Measurements from ENCODE around the gene LRMDA. TPM values are rescaled to one million over a fixed set of nuclear protein-coding genes. Genes with fewer than 3 reads are reported as not detected.

The LRMDA gene
- total RNA-seq, 2 experiments from 2014 or later = not detected

DNA sequence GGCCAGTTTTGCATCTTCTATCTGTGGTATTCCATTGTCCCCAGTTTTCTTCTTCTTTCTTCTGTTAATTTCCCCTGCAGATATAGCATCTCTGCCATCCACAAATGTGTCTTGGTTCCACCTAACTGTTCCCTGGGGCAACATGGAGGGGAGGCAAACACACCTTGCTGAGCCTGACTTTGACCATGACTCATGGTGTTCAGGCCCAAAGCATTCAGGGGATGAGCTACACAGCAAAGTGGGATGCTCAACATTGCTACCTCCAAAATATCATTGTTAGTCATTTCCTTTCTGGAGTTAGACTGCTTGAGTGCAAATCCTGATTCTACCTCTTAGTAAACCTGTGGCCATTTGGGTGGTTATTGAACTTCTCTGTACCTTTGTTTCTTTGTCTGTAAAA lies 542.7 kb downstream of the LRMDA start:
- H3K4me3 Mint-ChIP-seq = no peak overlapping the region
- POLR2A ChIA-PET = no interaction called here

DNA sequence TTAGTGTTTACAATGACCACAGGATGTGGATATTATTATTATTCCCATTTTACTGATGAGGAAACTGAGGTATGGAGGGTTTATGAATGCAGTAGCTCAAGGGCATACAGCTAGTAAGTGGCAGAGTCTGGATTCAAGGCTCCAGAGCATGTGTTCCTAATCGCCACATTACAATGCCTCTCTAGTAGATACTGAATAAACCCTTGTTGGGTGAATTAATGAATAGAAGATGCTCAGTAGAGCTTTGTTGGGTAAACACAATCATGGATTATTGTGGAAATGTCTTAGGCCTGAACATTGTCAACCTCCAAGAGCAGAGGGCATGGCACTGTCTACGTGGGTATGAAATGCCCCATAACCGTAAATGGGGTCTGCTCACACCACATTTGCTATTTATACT lies 545.3 kb downstream of the LRMDA start:
- intact Hi-C loops (cut with DNase I, micrococcal nuclease) = no loop called here
- Histone ChIP-seq H3K9me3 (ENCODE audit: control insufficient read depth in 1 of 2, insufficient read depth in 1 of 2, low read length in 2 of 2) (peaks cover 0 to 3% of the 10 kb centered on the region in 2 experiments), H3K4me3 (ENCODE audit: low read length) (no peak overlapping the region), H3K27me3 (ENCODE audit: control insufficient read depth in 1 of 2, insufficient read depth in 2 of 2, low read length in 2 of 2) (no peaks in the 10 kb centered on the region), H3K36me3 (ENCODE audit: insufficient read depth, low read length) (no peaks in the 10 kb centered on the region), H3K27ac (ENCODE audit: low read depth in 1 of 2, low read length in 2 of 2) (no peak overlapping the region), H3K4me1 (ENCODE audit: insufficient read depth, low read length) (no peaks in the 10 kb centered on the region)
- ATAC-seq (ENCODE audit: poor library complexity) (no peak), DNase-seq (no peak)
- no peak overlapping the region for H3K4me3 Mint-ChIP-seq
- no peak overlapping the region for H3K27ac Mint-ChIP-seq
- POLR2A ChIA-PET = no interaction called here
- H3K4me1 Mint-ChIP-seq (ENCODE audit: low read depth) = no peaks in the 10 kb centered on the region
- CTCF ChIA-PET = no interaction called here
- TF ChIP-seq CTCF (IDR thresholded peaks at IDR 0.05) = no peak
- H3K36me3 Mint-ChIP-seq (ENCODE audit: low read depth) = no peaks in the 10 kb centered on the region
- peaks cover 12% of the 10 kb centered on the region for H3K27me3 Mint-ChIP-seq
- no peaks in the 10 kb centered on the region for H3K9me3 Mint-ChIP-seq

More for the DNA sequence above, 542.7 kb downstream of the LRMDA start:
- Histone ChIP-seq H3K4me1 (ENCODE audit: insufficient read depth, low read length) (no peaks in the 10 kb centered on the region), H3K9me3 (ENCODE audit: control insufficient read depth in 1 of 2, insufficient read depth in 1 of 2, low read length in 2 of 2) (no peaks in the 10 kb centered on the region), H3K27ac (ENCODE audit: low read depth in 1 of 2, low read length in 2 of 2) (no peak overlapping the region), H3K4me3 (ENCODE audit: low read length) (no peak overlapping the region), H3K36me3 (ENCODE audit: insufficient read depth, low read length) (no peaks in the 10 kb centered on the region), H3K27me3 (ENCODE audit: control insufficient read depth in 1 of 2, insufficient read depth in 2 of 2, low read length in 2 of 2) (no peaks in the 10 kb centered on the region)
- H3K4me1 Mint-ChIP-seq (ENCODE audit: low read depth) = no peaks in the 10 kb centered on the region
- CTCF ChIA-PET = no interaction called here
- ATAC-seq (ENCODE audit: poor library complexity) (no peak), DNase-seq (no peak)
- no peaks in the 10 kb centered on the region for H3K27me3 Mint-ChIP-seq
- H3K36me3 Mint-ChIP-seq (ENCODE audit: low read depth) = no peaks in the 10 kb centered on the region
- TF ChIP-seq CTCF (IDR thresholded peaks at IDR 0.05) = no peak
- intact Hi-C loops (cut with DNase I, micrococcal nuclease) = no loop called here
- H3K27ac Mint-ChIP-seq = no peak overlapping the region
- H3K9me3 Mint-ChIP-seq = no peaks in the 10 kb centered on the region

GRCh38 chr10:75977139-75977538 lies 545.7 kb downstream of the LRMDA start:
- ATAC-seq (ENCODE audit: poor library complexity) (no peak), DNase-seq (no peak)
- H3K4me1 ChIP-seq (ENCODE audit: insufficient read depth, low read length) = no peaks in the 10 kb centered on the region
- no peaks in the 10 kb centered on the region for H3K27me3 ChIP-seq (ENCODE audit: control insufficient read depth in 1 of 2, insufficient read depth in 2 of 2, low read length in 2 of 2)
- H3K27me3 Mint-ChIP-seq = peaks cover 12% of the 10 kb centered on the region
- POLR2A ChIA-PET = no interaction called here
- no peak overlapping the region for H3K4me3 ChIP-seq (ENCODE audit: low read length)
- no peak overlapping the region for H3K4me3 Mint-ChIP-seq
- H3K9me3 Mint-ChIP-seq = no peaks in the 10 kb centered on the region
- CTCF ChIA-PET = no interaction called here
- TF ChIP-seq CTCF (IDR thresholded peaks at IDR 0.05) = no peak
- peaks cover 0 to 3% of the 10 kb centered on the region in 2 experiments for H3K9me3 ChIP-seq (ENCODE audit: control insufficient read depth in 1 of 2, insufficient read depth in 1 of 2, low read length in 2 of 2)
- no peak overlapping the region for H3K27ac Mint-ChIP-seq
- no peak overlapping the region for H3K27ac ChIP-seq (ENCODE audit: low read depth in 1 of 2, low read length in 2 of 2)
- H3K36me3 Mint-ChIP-seq (ENCODE audit: low read depth) = no peaks in the 10 kb centered on the region
- H3K4me1 Mint-ChIP-seq (ENCODE audit: low read depth) = no peaks in the 10 kb centered on the region
- H3K36me3 ChIP-seq (ENCODE audit: insufficient read depth, low read length) = no peaks in the 10 kb centered on the region
- intact Hi-C loops (cut with DNase I, micrococcal nuclease) = no loop called here
